Upper lobe of left lung (tissue), 6 donors: Measurements from ENCODE around the gene PIN1. TPM values are rescaled to one million over a fixed set of nuclear protein-coding genes. Genes with fewer than 3 reads are reported as not detected.
"Not testable (repeated sequence)": the region's sequence is repeated elsewhere in the genome, so short reads cannot be mapped to it uniquely, and the experiment has no call there.

Experiments used
- ATAC-seq, 2 donors: fragments of 200-7000 bp; cut with Tn5 transposase; one replicate each; pipeline ENCODE4 v1.9.1; 2022; ENCODE audit warnings: mild to moderate bottlenecking in 2 of 2, moderate library complexity in 2 of 2; ENCODE audit not compliant: low FRiP score in 2 of 2
- DNase-seq, 2 donors: peaks; one replicate each; pipeline ENCODE4 v3.0.0-alpha.2; 2019 to 2020
- H3K27ac ChIP-seq, 4 donors: fragments of 200-600 bp; sonication (generic); one replicate each; pipeline ENCODE4 v1.5.1; 2016 to 2019
- H3K27me3 ChIP-seq, 4 donors: fragments of 200-600 bp; sonication (generic); one replicate each; pipeline ENCODE4 v1.5.1; 2017 to 2019
- H3K36me3 ChIP-seq, 4 donors: fragments of 200-600 bp; sonication (generic); one replicate each; pipeline ENCODE4 v1.5.1; 2016 to 2019
- H3K4me1 ChIP-seq, 4 donors: fragments of 200-600 bp; sonication (generic); one replicate each; pipeline ENCODE4 v1.5.1; 2018 to 2019
- H3K4me3 ChIP-seq, 4 donors: fragments of 200-600 bp; sonication (generic); one replicate each; pipeline ENCODE4 v1.5.1; 2017 to 2019; ENCODE audit warnings: mild to moderate bottlenecking in 2 of 4, moderate library complexity in 1 of 4
- H3K9me3 ChIP-seq, 4 donors: fragments of 200-600 bp; sonication (generic); one replicate each; pipeline ENCODE4 v1.5.1; 2018 to 2019
- CTCF ChIP-seq, 6 experiments: fragments of 450-650 bp in 4 of 6; fragments of 200-600 bp in 2 of 6; sonication (generic) in 2 of 6; IDR thresholded peaks; one replicate each; pipeline ENCODE4 v1.5.1; 2016 to 2019; ENCODE audit warnings: antibody characterized with exemption in 6 of 6
- EP300 ChIP-seq, 4 donors: sonication (generic); formaldehyde crosslinking; IDR thresholded peaks; one replicate each; pipeline ENCODE4 v1.5.1; 2017; ENCODE audit warnings: antibody characterized with exemption in 4 of 4, control low read depth in 2 of 4
- POLR2A ChIP-seq, 4 donors: fragments of 450-650 bp; IDR thresholded peaks; one replicate each; pipeline ENCODE4 v1.5.1; 2016 to 2017; ENCODE audit warnings: antibody characterized with exemption in 4 of 4, mild to moderate bottlenecking in 2 of 4
- POLR2AphosphoS5 ChIP-seq, 2 donors: sonication (generic); formaldehyde crosslinking; IDR thresholded peaks; one replicate each; pipeline ENCODE4 v1.5.1; 2017; ENCODE audit warnings: antibody characterized with exemption in 2 of 2
- WGBS, 2 donors: methylation state at CpG; one replicate each; pipeline ENCODE4 v1.1.5; 2017 to 2018; 5-methylcytosine and 5-hydroxymethylcytosine counted together
- total RNA-seq, 6 donors: library from RNA; depleted of rRNA in 4 of 6; stranded (reverse); fragments of >200 nt in 4 of 6; gene quantifications; one replicate each; pipeline versions ENCODE4 v1.1.0 to v1.2.1, GENCODE V29; 2016 to 2021
- donor health status: DM: no; HTN: no; CAD: no; lungs with moderate emphysema.
- donor health status: DM: no; HTN: yes; CAD: no; lungs with severe emphysema.

Gene PIN1
- total RNA-seq, 6 donors from 2014 or later: 38.8 to 87.5 (median 70.7) TPM

GRCh38 chr19:9818734-9819595 is 16.2 kb upstream of the PIN1 start, which contains the start of gene FBXL12:
FBXL12 (minus strand) TSS chr19:9819079; CDS start chr19:9818813, 266 bp downstream.
- Histone ChIP-seq H3K27me3 (no peaks in the 10 kb centered on the region), H3K4me1 (peaks cover 12 to 25% (median 18%) of the 10 kb centered on the region in 4 donors), H3K36me3 (peaks cover 0 to 4% (median 2%) of the 10 kb centered on the region in 4 donors), H3K9me3 (no peaks in the 10 kb centered on the region), H3K4me3 (peak within 1 kb of the TSS; percentile 56 to 98 (median 88)), H3K27ac (peak within 1 kb of the TSS; percentile 92 to 99 (median 96))
- ATAC-seq (peak; percentile 97 to 99), DNase-seq (peak; percentile 100)
- TF ChIP-seq EP300 (IDR thresholded peaks at IDR 0.05): no peak
- no peak for TF ChIP-seq CTCF (IDR thresholded peaks at IDR 0.05)
- peak; percentile 88 to 89 for TF ChIP-seq POLR2AphosphoS5 (IDR thresholded peaks at IDR 0.05)
- TF ChIP-seq POLR2A (IDR thresholded peaks at IDR 0.05): peak; percentile 48 to 86 (median 80)
- 2% methylated on average over 44 to 63 of the region's 82 CpGs for WGBS, 2 donors

- H3K4me3 ChIP-seq: peak overlapping the region in 3 of 4 donors; percentile 41 to 96 (median 43)
- H3K27me3 ChIP-seq: no peaks in the 10 kb centered on the region
- H3K36me3 ChIP-seq: no peaks in the 10 kb centered on the region
- 1 to 2% methylated on average over 8 to 21 of the region's 21 CpGs for WGBS, 2 donors
- H3K4me1 ChIP-seq: peaks cover 12 to 25% (median 18%) of the 10 kb centered on the region in 4 donors
- no peaks in the 10 kb centered on the region for H3K9me3 ChIP-seq
- no peak for DNase-seq
- H3K27ac ChIP-seq: peak overlapping the region; percentile 92 to 99 (median 96)
- ATAC-seq: no peak
- TF ChIP-seq EP300 (IDR thresholded peaks at IDR 0.05): no peak
- peak; percentile 18 to 31 for TF ChIP-seq POLR2AphosphoS5 (IDR thresholded peaks at IDR 0.05)
- no peak for TF ChIP-seq POLR2A (IDR thresholded peaks at IDR 0.05)
- TF ChIP-seq CTCF (IDR thresholded peaks at IDR 0.05): no peak
These were observed 15.6 kb upstream of the PIN1 start for GRCh38 chr19:9819596-9819909.

- not testable (repeated sequence) for H3K27me3 ChIP-seq, ATAC-seq, DNase-seq, H3K9me3 ChIP-seq, H3K36me3 ChIP-seq
- Histone ChIP-seq H3K27ac (peak overlapping the region; percentile 92 to 99 (median 96)), H3K4me1 (peaks cover 12 to 25% (median 18%) of the 10 kb centered on the region in 4 donors), H3K4me3 (peak overlapping the region in 3 of 4 donors; percentile 41 to 96 (median 43))
- 92 to 98% methylated on average over 5 to 8 of the region's 8 CpGs for WGBS, 2 donors
These were observed 15.1 kb upstream of the PIN1 start for GRCh38 chr19:9820034-9820433.

- 89 to 93% methylated on average over 5 of the region's 5 CpGs for WGBS, 2 donors
- Histone ChIP-seq H3K4me3 (no peak overlapping the region), H3K27ac (no peak overlapping the region), H3K9me3 (no peaks in the 10 kb centered on the region), H3K27me3 (no peaks in the 10 kb centered on the region), H3K36me3 (no peaks in the 10 kb centered on the region), H3K4me1 (peaks cover 19 to 34% (median 23%) of the 10 kb centered on the region in 4 donors)
- TF ChIP-seq POLR2AphosphoS5 (IDR thresholded peaks at IDR 0.05) (no peak), POLR2A (IDR thresholded peaks at IDR 0.05) (no peak), EP300 (IDR thresholded peaks at IDR 0.05) (no peak), CTCF (IDR thresholded peaks at IDR 0.05) (no peak)
- ATAC-seq (no peak), DNase-seq (no peak)
These were observed 11.3 kb upstream of the PIN1 start for GRCh38 chr19:9823816-9824215.

DNA sequence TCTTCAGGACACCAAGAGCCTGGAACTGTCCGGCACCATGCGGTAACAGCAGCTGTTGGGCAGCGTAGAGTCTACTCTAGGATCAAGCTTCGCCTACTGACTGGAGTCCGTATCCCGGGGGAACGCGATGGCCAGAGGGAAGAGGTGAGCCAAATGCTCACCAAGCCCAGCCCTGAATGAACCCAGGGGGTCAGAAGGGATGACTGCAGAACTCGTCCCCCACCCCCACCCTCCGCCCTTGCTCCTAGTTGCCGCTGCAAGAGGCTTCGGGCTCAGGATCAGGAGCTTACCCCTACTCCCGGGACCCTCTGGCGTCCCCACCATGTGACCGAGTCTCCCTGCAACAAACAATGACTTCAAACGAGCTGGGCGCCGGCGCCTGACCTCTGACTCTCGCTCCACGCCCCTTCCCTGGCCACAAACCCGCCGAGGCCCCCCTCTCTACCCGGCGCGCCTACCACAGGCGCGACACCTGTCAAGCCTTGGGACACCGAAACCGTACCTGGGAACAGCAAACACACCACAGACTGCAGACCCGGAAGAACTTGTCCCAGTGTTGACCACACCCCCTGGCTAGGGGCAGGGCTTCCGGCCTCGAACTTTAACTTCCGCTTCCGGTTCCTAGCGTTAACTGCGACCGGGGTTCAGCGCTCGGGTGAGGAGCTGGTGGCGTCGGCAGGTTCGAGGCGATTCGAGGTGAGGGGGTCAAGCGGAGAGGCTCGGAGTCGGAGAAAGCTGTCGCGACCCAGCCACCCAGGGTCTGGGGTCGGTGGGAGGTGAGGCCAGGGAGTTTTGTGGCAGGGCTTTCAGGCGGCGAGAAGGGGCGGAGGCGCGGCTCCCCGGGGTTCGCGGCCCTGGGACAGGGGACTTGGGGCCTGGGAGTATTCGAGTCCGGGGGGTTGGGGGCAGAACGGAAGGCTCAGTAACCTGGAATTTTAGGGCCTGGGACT is 7.6 kb upstream of the PIN1 start, which contains the start of gene UBL5:
Gene UBL5, plus strand, starts transcription at position 630 of the 950 bp plus-strand sequence. CDS start 420 bp downstream, outside the sequence.
- WGBS, 2 donors: 1% methylated on average over 13 to 61 of the region's 62 CpGs
- H3K4me3 ChIP-seq: peak within 1 kb of the TSS; percentile 77 to 94 (median 84)
- DNase-seq: peak; percentile 88 to 92
- peak; percentile 96 to 98 for ATAC-seq
- no peaks in the 10 kb centered on the region for H3K9me3 ChIP-seq
- peak within 1 kb of the TSS; percentile 75 to 88 (median 84) for H3K27ac ChIP-seq
- no peaks in the 10 kb centered on the region for H3K27me3 ChIP-seq
- peaks cover 23 to 35% (median 25%) of the 10 kb centered on the region in 4 donors for H3K4me1 ChIP-seq
- TF ChIP-seq CTCF (IDR thresholded peaks at IDR 0.05): no peak
- peak in 3 of 4 donors; percentile 68 to 86 (median 69) for TF ChIP-seq POLR2A (IDR thresholded peaks at IDR 0.05)
- TF ChIP-seq POLR2AphosphoS5 (IDR thresholded peaks at IDR 0.05): peak; percentile 95 to 99
- H3K36me3 ChIP-seq: peaks cover 0 to 20% (median 14%) of the 10 kb centered on the region in 4 donors
